Transverse colon (tissue), 3 donors: ENCODE measurements around the gene BTBD17.

Experiments used
- CTCF ChIP-seq, 5 experiments: fragments of 200-600 bp in 3 of 5; fragments of 450-650 bp in 2 of 5; sonication (generic) in 3 of 5; IDR thresholded peaks; 1 replicate in 2 of 5; 2 replicates in 3 of 5; pipeline ENCODE4 v1.5.1; 2016 to 2017; ENCODE audit warnings: antibody characterized with exemption in 5 of 5, inconsistent platforms in 3 of 5, mild to moderate bottlenecking in 2 of 5, moderate library complexity in 1 of 5
- POLR2A ChIP-seq: fragments of 450-650 bp; IDR thresholded peaks from one replicate; pipeline ENCODE4 v1.6.1; 2016; ENCODE audit warnings: antibody characterized with exemption, mild to moderate bottlenecking, moderate library complexity

GRCh38 chr17:74403512-74404137 lies 42.0 kb upstream of the BTBD17 start:
- TF ChIP-seq CTCF (IDR thresholded peaks at IDR 0.05) = no peak
- TF ChIP-seq POLR2A = no peak
